ENCODE measurements around the gene CFAP58. TPM values are rescaled to one million over a fixed set of nuclear protein-coding genes. Genes with fewer than 3 reads are reported as not detected.

Gene CFAP58
- total RNA-seq, result 0.65 and 0.69 TPM in 2 replicates

DNA sequence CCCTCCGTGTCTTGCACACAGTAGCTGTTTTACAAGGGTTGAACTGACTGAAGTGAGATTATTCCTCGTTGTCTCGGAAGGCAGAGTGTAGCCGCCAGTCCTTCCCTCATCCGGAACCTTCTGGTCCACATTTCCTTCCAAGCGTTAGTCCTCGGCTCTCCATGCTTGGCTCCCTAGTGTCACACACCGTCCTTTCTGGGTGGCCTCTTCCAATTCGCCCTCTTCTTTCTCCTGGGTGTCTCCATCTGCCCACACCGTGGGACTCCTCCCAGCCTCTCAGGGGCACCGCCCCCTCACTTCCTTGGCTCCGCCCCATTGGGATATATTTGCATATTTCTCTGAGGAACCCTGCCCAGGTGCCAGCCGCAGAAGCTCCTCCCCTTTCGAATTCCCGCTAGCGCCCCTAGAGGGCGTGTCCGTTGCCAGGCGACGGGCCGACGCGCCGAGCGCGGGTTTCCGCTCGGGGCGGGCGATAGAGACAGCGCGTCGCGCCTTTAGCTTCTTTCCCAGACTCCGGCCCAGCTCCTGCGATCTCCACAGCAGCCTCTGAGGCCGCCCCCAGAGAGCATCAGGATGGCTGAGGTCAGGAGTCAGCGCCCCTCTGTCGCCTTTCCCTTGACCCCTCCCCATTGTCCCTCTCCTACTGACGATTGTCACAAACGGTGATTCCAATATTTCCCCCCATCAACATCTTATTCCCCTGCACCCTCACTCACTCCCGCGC lies at the start of gene CFAP58:
CFAP58 (plus strand) TSS at position 509 of the 724 bp plus-strand sequence; CDS start at position 574, 65 bp downstream.

DNA sequence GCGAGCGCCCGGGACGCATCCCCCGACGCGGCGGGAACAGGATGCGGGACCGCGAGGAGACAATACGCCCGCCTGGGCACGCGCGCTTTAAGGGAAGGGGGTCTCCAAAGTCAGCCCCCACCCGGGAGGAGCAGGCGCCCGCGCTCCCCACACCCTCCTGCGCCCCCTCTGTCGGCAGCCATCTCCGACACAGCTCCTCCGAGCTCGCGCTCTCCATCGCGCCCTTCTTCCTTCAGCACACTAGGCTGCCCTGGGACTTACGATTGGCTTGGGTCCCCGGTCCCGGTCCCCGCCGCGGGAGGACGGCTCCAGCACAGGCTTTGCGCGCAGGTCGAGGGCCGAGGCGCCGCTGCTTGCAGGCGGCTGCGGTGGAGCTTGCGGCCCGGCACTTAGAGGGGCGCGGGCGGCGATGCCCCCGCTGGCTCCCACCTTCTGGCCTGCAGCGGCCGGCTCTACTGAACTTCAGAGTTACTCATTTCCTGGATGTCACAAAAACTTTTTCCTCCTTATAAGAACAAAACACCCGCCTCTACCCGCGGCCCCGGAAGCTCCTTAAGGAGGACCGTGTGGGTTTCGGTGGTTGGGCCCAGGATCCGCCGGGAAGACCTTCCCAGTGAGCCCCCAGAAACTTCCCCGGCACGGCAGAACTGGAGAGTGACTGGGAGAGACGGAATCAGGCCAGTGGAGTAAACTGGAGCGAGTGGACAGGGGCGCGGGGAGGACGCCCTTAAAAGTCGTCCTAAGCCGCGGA lies 15.5 kb upstream of the CFAP58 start, which contains the start of gene ITPRIP:
ITPRIP (minus strand) TSS at position 481 of the 751 bp plus-strand sequence. CDS start 22,414 bp downstream, outside the sequence.

Other genes with a start within 250 kb of the CFAP58 start
- 5.0 and 6.0 TPM in 2 replicates for gene SFR1, start 231.7 kb upstream of the CFAP58 start, total RNA-seq
- under 0.01 TPM in 1 of 2 replicates, not detected in the other for gene CFAP43, start 121.5 kb upstream of the CFAP58 start, total RNA-seq
- 101 and 151 TPM in 2 replicates for gene GSTO1, start 98.9 kb upstream of the CFAP58 start, total RNA-seq
- 0.31 and 0.32 TPM in 2 replicates for gene GSTO2, start 84.6 kb upstream of the CFAP58 start, total RNA-seq
- gene ITPRIP, start 15.4 kb upstream of the CFAP58 start, total RNA-seq, result 10.8 and 26.9 TPM in 2 replicates